22Rv1 (cell line): ENCODE data around the gene ARHGEF17.

Experiments
- H3K27ac ChIP-seq: fragments of 450-650 bp; 2 replicates; pipeline ENCODE4 v1.5.1; 2017
- ZFX ChIP-seq: fragments of 450-650 bp; IDR thresholded peaks from 2 replicates; pipeline ENCODE4 v1.6.1; 2017; ENCODE audit warnings: antibody characterized with exemption, borderline replicate concordance
- TF ChIP-seq, protein P1 (sequence below): fragments of 450-650 bp; IDR thresholded peaks from 2 replicates; pipeline ENCODE4 v1.5.1; 2017; ENCODE audit warnings: mild to moderate bottlenecking

Gene ARHGEF17

DNA sequence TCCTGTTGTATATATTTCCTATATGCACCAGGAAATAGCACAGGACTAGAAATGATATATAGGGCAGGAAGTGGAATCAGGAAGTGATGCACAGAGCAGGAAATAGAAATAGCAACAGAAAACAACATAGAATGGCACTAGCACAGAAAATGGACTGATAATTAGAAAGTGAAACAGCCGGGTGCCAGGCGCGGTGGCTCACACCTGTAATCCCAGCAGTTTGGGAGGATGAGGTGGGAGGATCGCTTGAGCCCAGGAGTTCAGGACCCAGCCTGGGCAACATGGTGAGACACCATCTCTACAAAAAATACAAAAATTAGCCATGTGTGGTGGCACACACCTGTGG is 58.2 kb downstream of the ARHGEF17 start:
- no peak for TF ChIP-seq ZFX
- TF ChIP-seq, protein P1, sequence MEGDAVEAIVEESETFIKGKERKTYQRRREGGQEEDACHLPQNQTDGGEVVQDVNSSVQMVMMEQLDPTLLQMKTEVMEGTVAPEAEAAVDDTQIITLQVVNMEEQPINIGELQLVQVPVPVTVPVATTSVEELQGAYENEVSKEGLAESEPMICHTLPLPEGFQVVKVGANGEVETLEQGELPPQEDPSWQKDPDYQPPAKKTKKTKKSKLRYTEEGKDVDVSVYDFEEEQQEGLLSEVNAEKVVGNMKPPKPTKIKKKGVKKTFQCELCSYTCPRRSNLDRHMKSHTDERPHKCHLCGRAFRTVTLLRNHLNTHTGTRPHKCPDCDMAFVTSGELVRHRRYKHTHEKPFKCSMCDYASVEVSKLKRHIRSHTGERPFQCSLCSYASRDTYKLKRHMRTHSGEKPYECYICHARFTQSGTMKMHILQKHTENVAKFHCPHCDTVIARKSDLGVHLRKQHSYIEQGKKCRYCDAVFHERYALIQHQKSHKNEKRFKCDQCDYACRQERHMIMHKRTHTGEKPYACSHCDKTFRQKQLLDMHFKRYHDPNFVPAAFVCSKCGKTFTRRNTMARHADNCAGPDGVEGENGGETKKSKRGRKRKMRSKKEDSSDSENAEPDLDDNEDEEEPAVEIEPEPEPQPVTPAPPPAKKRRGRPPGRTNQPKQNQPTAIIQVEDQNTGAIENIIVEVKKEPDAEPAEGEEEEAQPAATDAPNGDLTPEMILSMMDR: no peak
- no peak overlapping the region for H3K27ac ChIP-seq

DNA sequence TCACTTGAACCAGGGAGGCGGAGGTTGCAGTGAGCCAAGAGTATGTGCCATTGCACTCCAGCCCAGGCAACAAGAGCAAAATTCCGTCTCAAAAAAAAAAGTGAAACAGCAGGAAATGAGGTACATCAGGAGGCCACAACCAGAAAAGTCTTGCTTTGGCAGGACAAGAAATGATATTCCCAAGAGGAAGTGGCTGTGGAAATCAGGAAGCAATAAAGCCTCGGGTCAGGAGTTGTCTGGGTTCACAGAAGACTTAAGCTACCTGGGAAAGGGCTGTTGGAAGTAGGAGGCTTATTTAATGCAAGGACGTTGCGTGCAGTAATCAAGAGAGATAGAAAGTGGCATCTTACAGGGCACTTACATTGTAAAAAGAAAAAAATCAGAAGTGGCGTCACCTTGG is 58.9 kb downstream of the ARHGEF17 start:
- no peak overlapping the region for H3K27ac ChIP-seq
- TF ChIP-seq, protein P1: no peak
- TF ChIP-seq ZFX: no peak

DNA sequence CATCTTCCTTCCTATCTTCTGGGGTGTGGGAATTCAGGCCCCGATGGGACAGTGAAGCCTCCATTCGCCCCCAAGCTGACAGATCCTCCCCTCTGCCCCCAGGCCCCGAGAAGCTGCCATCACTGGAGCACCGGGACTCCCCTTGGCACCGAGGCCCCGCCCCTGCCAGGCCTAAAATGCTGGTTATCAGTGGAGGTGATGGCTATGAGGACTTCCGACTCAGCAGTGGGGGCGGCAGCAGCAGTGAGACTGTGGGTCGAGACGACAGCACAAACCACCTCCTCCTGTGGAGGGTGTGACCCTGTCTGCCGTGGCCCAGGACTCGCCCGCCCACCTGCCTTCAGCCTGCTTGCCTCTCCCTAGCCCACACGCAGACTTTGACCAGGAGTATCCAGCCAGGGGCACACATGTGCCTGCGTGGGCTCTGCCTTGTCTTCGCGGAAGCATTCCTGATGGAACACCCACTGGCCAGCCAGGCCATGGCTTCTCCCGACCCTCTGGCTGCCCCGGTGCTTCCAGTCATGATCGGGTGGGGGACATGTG is 59.5 kb downstream of the ARHGEF17 start:
- no peak overlapping the region for H3K27ac ChIP-seq
- TF ChIP-seq ZFX: no peak
- TF ChIP-seq, protein P1: no peak

DNA sequence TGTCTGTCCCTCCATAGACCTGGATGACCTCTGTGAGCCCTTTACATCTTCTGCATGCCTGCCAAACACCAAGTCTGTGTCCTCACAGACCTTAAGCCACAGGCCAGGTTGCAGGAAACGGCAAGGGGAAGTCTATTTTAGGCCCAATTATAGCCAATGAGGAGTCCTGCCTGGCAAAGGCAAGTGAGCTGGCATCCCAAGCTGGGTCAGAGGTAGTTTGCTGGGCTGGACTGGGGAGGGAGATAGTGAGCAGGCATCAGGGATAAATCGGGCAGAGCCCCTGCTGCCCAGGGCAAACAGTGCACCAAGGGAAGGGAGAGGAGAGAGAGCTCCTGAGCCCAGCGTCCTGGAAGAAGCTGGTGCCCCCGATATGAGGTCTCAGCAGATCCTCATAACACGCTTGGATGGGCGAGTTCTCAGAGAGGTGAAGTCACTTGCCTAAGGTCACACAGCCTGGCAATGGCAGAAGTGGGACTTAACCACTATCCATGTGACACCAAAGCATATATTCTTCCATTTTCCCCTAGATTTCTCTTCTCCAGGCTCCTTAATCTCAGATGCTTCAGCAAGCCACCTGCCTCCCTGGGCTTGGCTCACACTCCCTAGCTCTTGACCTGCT is 64.4 kb downstream of the ARHGEF17 start:
- TF ChIP-seq ZFX: no peak
- TF ChIP-seq, protein P1: no peak
- H3K27ac ChIP-seq: no peak overlapping the region

DNA sequence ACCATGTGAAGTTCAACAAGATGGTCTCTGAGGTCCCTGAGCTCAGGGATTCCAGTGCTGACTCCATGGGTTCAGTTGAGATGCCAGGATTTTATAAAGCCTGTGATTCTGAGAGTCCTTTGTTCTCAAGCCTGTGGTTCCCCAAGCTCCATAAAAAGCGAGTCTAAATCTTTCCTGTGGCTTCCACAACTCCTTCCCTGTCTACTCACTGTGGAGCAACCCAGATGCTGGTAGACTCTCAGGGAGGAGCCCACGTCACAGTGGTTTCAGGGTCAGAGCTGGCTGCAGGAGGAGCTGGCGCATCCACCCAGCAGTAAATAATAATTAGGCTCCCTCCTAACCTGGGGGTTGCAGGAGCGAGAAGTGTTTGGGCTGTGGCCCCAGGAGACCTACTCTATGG is 66.1 kb downstream of the ARHGEF17 start:
- TF ChIP-seq, protein P1: no peak
- TF ChIP-seq ZFX: no peak
- H3K27ac ChIP-seq: no peak overlapping the region

DNA sequence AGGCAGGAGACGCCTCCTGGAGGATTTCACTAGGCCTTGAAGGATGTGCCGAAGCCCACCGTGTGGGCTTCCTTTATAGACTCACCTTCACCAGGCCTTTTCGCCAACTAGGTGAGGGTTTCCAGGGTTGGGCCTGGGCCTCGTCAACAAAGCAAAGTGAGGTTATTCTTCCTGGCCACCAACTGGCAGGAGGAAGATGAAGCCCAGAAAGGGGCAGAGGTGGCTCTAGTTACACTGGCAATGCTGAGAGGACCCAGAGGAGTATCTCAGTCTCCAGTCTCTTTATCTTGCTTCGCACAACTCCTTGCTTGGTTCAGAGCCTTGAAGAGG is 67.7 kb downstream of the ARHGEF17 start:
- no peak for TF ChIP-seq ZFX
- TF ChIP-seq, protein P1: no peak
- peak overlapping the region; percentile 61 for H3K27ac ChIP-seq

DNA sequence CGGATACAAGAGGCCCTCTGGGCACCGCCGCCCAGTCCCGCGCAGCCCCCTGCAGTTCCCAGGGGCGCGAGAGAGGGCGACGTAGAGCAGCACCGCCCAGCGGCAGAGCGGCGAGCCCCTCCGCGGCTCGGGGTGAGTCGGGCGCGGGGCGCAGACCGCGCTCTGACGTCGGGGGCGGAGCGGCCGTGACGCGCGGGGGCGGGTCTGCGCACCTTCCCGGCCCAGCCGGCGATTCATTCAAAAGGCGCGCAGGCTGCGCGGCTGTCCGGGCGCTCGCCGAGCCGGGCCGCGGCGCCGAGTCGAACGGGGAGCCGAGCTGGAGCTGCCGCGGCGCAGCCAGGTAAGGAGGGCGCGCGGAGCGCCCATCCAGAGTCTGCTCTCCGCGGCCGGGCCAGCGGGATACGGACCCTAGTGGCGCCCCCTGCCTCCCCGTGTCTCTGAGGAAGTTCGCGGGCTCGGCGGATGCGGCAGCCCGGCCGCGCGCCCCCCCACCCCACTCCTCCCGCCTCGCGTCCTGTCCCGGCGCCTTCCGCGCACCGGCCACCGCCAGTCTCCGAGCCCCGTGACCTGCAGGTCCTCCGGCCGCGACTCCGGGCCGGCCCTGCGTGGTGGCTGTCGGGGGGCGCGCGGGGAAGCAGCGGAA is 68.2 kb downstream of the ARHGEF17 start, which contains the start of gene RELT:
RELT (plus strand) TSS at position 240 of the 643 bp plus-strand sequence. CDS start 12,738 bp downstream, outside the sequence.
- peak within 1 kb of the TSS; percentile 61 for H3K27ac ChIP-seq
- TF ChIP-seq, protein P1: peak; percentile 95
- no peak for TF ChIP-seq ZFX
